C4-2B (cell line): ENCODE data around the gene REEP3.

ENCODE experiments used
- ZFX ChIP-seq: fragments of 450-650 bp; IDR thresholded peaks from 2 replicates; pipeline ENCODE4 v1.6.1; 2017
- TF ChIP-seq, protein P1 (sequence below): fragments of 450-650 bp; conservative IDR thresholded peaks from 2 replicates; pipeline ENCODE4 v1.5.1; 2017; ENCODE audit warnings: mild to moderate bottlenecking

DNA sequence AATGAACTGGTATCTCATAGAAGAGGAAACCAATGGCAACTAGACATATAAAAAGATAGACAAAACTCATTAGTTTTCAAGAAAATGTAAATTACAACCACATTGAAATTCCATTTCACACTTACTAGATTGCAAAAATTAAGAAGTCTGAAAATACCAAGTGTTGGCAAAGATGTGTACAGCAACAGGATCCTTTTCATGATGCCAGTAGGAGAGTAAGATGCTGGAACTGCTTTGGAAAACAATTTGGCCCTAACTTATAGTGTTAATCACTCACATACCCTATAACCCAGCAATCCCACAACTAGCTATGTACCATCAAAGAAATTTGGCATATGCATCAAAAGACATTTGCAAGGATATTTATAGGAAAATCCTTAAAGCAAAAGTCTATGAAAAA, 15.5 kb downstream of the REEP3 start:
- TF ChIP-seq, protein P1, sequence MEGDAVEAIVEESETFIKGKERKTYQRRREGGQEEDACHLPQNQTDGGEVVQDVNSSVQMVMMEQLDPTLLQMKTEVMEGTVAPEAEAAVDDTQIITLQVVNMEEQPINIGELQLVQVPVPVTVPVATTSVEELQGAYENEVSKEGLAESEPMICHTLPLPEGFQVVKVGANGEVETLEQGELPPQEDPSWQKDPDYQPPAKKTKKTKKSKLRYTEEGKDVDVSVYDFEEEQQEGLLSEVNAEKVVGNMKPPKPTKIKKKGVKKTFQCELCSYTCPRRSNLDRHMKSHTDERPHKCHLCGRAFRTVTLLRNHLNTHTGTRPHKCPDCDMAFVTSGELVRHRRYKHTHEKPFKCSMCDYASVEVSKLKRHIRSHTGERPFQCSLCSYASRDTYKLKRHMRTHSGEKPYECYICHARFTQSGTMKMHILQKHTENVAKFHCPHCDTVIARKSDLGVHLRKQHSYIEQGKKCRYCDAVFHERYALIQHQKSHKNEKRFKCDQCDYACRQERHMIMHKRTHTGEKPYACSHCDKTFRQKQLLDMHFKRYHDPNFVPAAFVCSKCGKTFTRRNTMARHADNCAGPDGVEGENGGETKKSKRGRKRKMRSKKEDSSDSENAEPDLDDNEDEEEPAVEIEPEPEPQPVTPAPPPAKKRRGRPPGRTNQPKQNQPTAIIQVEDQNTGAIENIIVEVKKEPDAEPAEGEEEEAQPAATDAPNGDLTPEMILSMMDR = no peak
- TF ChIP-seq ZFX = no peak
